ENCODE data around the gene CDRT15.
"Not testable (repeated sequence)": the region's sequence is repeated elsewhere in the genome, so short reads cannot be mapped to it uniquely, and the experiment has no call there.

DNA sequence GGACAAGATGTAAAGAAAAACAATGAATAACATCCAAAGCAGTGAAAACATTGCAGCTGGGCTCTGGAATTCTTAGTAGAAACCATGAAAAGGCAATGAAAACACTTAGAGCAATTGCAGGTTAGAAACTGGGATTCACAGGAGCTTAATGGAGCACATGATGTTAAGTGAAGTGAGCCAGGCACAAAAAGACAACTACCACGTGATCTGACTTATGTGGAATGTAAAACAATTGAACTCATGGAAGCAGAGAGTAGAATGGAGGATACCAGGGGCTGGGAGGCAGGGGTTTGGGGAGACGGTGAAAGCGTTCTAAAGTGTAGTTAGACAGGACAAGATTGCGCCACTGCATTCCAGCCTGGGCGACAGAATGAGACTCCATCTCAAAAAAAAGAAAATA lies 2.6 kb upstream of the CDRT15 start:
- not testable (repeated sequence) for TF ChIP-seq POLR2AphosphoS5 (IDR thresholded peaks at IDR 0.05; ENCODE audit: insufficient read depth in 1 of 2, low read depth in 1 of 2)
- TF ChIP-seq, protein P1, sequence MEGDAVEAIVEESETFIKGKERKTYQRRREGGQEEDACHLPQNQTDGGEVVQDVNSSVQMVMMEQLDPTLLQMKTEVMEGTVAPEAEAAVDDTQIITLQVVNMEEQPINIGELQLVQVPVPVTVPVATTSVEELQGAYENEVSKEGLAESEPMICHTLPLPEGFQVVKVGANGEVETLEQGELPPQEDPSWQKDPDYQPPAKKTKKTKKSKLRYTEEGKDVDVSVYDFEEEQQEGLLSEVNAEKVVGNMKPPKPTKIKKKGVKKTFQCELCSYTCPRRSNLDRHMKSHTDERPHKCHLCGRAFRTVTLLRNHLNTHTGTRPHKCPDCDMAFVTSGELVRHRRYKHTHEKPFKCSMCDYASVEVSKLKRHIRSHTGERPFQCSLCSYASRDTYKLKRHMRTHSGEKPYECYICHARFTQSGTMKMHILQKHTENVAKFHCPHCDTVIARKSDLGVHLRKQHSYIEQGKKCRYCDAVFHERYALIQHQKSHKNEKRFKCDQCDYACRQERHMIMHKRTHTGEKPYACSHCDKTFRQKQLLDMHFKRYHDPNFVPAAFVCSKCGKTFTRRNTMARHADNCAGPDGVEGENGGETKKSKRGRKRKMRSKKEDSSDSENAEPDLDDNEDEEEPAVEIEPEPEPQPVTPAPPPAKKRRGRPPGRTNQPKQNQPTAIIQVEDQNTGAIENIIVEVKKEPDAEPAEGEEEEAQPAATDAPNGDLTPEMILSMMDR (IDR thresholded peaks at IDR 0.05) = not testable (repeated sequence)
